GM18498 (cell line): ENCODE results near the gene MIGA1.
"Not testable (repeated sequence)": the region's sequence is repeated elsewhere in the genome, so short reads cannot be mapped to it uniquely, and the experiment has no call there.

Experiments
- ATAC-seq: cut with Tn5 transposase; IDR thresholded peaks from one replicate; pipeline ENCODE4 v1.9.1; 2021; ENCODE audit warnings: mild to moderate bottlenecking, moderate library complexity; ENCODE audit not compliant: unreplicated experiment

MIGA1 gene

GRCh38 chr1:77796695-77797405 is 17.4 kb downstream of the MIGA1 start:
- ATAC-seq: no peak

GRCh38 chr1:77797991-77798390 is 18.5 kb downstream of the MIGA1 start:
- ATAC-seq: no peak

- ATAC-seq: no peak
These were observed 22.6 kb downstream of the MIGA1 start for GRCh38 chr1:77802026-77802425.

- ATAC-seq: no peak
These were observed 23.9 kb downstream of the MIGA1 start for GRCh38 chr1:77803371-77803770.

GRCh38 chr1:77809787-77810462 is 30.5 kb downstream of the MIGA1 start:
- ATAC-seq: not testable (repeated sequence)

- peak; percentile 54 for ATAC-seq
These were observed 32.1 kb downstream of the MIGA1 start for GRCh38 chr1:77811589-77811988.

GRCh38 chr1:77817368-77818209 is 38.1 kb downstream of the MIGA1 start:
- no peak for ATAC-seq

- no peak for ATAC-seq
These were observed 40.7 kb downstream of the MIGA1 start for GRCh38 chr1:77820121-77820520.

GRCh38 chr1:77824079-77824478 is 44.6 kb downstream of the MIGA1 start:
- ATAC-seq: no peak

GRCh38 chr1:77824694-77825093 is 45.2 kb downstream of the MIGA1 start:
- no peak for ATAC-seq

GRCh38 chr1:77825131-77825709 is 45.8 kb downstream of the MIGA1 start:
- peak; percentile 57 for ATAC-seq

GRCh38 chr1:77826851-77827250 is 47.4 kb downstream of the MIGA1 start:
- ATAC-seq: not testable (repeated sequence)

- ATAC-seq: no peak
These were observed 48.6 kb downstream of the MIGA1 start for GRCh38 chr1:77828098-77828497.

GRCh38 chr1:77829851-77830250 is 50.4 kb downstream of the MIGA1 start:
- ATAC-seq: no peak

GRCh38 chr1:77830946-77831345 is 51.5 kb downstream of the MIGA1 start:
- ATAC-seq: no peak

GRCh38 chr1:77831566-77831965 is 52.1 kb downstream of the MIGA1 start:
- no peak for ATAC-seq

GRCh38 chr1:77831976-77832711 is 52.7 kb downstream of the MIGA1 start:
- ATAC-seq: no peak

- no peak for ATAC-seq
These were observed 53.5 kb downstream of the MIGA1 start for GRCh38 chr1:77832901-77833300.

- ATAC-seq: no peak
These were observed 54.2 kb downstream of the MIGA1 start for GRCh38 chr1:77833521-77834100.

GRCh38 chr1:77834771-77835334 is 55.4 kb downstream of the MIGA1 start:
- ATAC-seq: no peak
